ENCODE results near the gene MRPS18A. TPM values are rescaled to one million over a fixed set of nuclear protein-coding genes. Genes with fewer than 3 reads are reported as not detected.

Gene MRPS18A
- 10 to 100 TPM; 37.7 to 63.2 (median 40.6) TPM for total RNA-seq

GRCh38 chr6:43687437-43688347 lies at the start of gene MRPS18A:
MRPS18A (minus strand) TSS chr6:43687791; CDS start chr6:43687779, 12 bp downstream.
- peak within 1 kb of the TSS; percentile 72 to 90 (median 86) for H3K4me3 ChIP-seq
- peaks cover 3 to 6% of the 10 kb centered on the region in 2 donors for H3K4me1 ChIP-seq
- peak within 1 kb of the TSS; percentile 79 to 88 for H3K27ac ChIP-seq
- TF ChIP-seq POLR2A (IDR thresholded peaks at IDR 0.05) (peak; percentile 23), CTCF (IDR thresholded peaks at IDR 0.05) (no peak), POLR2AphosphoS5 (IDR thresholded peaks at IDR 0.05) (peak in 2 of 3 donors; percentile 53 to 84)
- intact Hi-C loops (cut with DNase I; ENCODE audit: low total_unique reads) = no loop called here
- no peaks in the 10 kb centered on the region for H3K36me3 ChIP-seq
- no peaks in the 10 kb centered on the region for H3K27me3 ChIP-seq
- peak; percentile 73 to 83 for DNase-seq (ENCODE audit: low spot score in 2 of 2)
- H3K9me3 ChIP-seq = no peaks in the 10 kb centered on the region

- H3K4me3 ChIP-seq = no peak overlapping the region
- intact Hi-C loops (cut with DNase I; ENCODE audit: low total_unique reads) = no loop called here
- H3K36me3 ChIP-seq = no peaks in the 10 kb centered on the region
- no peak for DNase-seq (ENCODE audit: low spot score in 2 of 2)
- TF ChIP-seq CTCF (IDR thresholded peaks at IDR 0.05) (no peak), POLR2AphosphoS5 (IDR thresholded peaks at IDR 0.05) (no peak), POLR2A (IDR thresholded peaks at IDR 0.05) (no peak)
- no peaks in the 10 kb centered on the region for H3K27me3 ChIP-seq
- H3K4me1 ChIP-seq = no peaks in the 10 kb centered on the region
- H3K27ac ChIP-seq = no peak overlapping the region
- H3K9me3 ChIP-seq = no peaks in the 10 kb centered on the region
Observed at GRCh38 chr6:43736844-43737243, 49.3 kb upstream of the MRPS18A start.

GRCh38 chr6:43736211-43736786 lies 48.7 kb upstream of the MRPS18A start:
- TF ChIP-seq CTCF (IDR thresholded peaks at IDR 0.05) (no peak), POLR2AphosphoS5 (IDR thresholded peaks at IDR 0.05) (no peak), POLR2A (IDR thresholded peaks at IDR 0.05) (no peak)
- no peak for DNase-seq (ENCODE audit: low spot score in 2 of 2)
- no peaks in the 10 kb centered on the region for H3K4me1 ChIP-seq
- H3K4me3 ChIP-seq = no peak overlapping the region
- no peak overlapping the region for H3K27ac ChIP-seq
- H3K27me3 ChIP-seq = no peaks in the 10 kb centered on the region
- intact Hi-C loops (cut with DNase I; ENCODE audit: low total_unique reads) = no loop called here
- H3K36me3 ChIP-seq = no peaks in the 10 kb centered on the region
- H3K9me3 ChIP-seq = peaks cover 0 to 3% of the 10 kb centered on the region in 2 donors

GRCh38 chr6:43735642-43736199 lies 48.1 kb upstream of the MRPS18A start:
- intact Hi-C loops (cut with DNase I; ENCODE audit: low total_unique reads) = no loop called here
- no peak for DNase-seq (ENCODE audit: low spot score in 2 of 2)
- no peak overlapping the region for H3K4me3 ChIP-seq
- no peak overlapping the region for H3K27ac ChIP-seq
- H3K36me3 ChIP-seq = no peaks in the 10 kb centered on the region
- TF ChIP-seq POLR2A (IDR thresholded peaks at IDR 0.05) = no peak
- no peak for TF ChIP-seq CTCF (IDR thresholded peaks at IDR 0.05)
- no peak for TF ChIP-seq POLR2AphosphoS5 (IDR thresholded peaks at IDR 0.05)
- no peaks in the 10 kb centered on the region for H3K27me3 ChIP-seq
- H3K4me1 ChIP-seq = no peaks in the 10 kb centered on the region
- peaks cover 0 to 9% of the 10 kb centered on the region in 2 donors for H3K9me3 ChIP-seq

GRCh38 chr6:43734294-43734665 lies 46.7 kb upstream of the MRPS18A start:
- H3K4me1 ChIP-seq = no peaks in the 10 kb centered on the region
- H3K27me3 ChIP-seq = no peaks in the 10 kb centered on the region
- no peaks in the 10 kb centered on the region for H3K36me3 ChIP-seq
- TF ChIP-seq CTCF (IDR thresholded peaks at IDR 0.05) = no peak
- no peak for TF ChIP-seq POLR2A (IDR thresholded peaks at IDR 0.05)
- TF ChIP-seq POLR2AphosphoS5 (IDR thresholded peaks at IDR 0.05) = no peak
- intact Hi-C loops (cut with DNase I; ENCODE audit: low total_unique reads) = no loop called here
- no peak overlapping the region for H3K4me3 ChIP-seq
- H3K27ac ChIP-seq = no peak overlapping the region
- no peak for DNase-seq (ENCODE audit: low spot score in 2 of 2)
- H3K9me3 ChIP-seq = peaks cover 8 to 13% of the 10 kb centered on the region in 2 donors
